Measurements from ENCODE around the gene FAM13B.

DNA sequence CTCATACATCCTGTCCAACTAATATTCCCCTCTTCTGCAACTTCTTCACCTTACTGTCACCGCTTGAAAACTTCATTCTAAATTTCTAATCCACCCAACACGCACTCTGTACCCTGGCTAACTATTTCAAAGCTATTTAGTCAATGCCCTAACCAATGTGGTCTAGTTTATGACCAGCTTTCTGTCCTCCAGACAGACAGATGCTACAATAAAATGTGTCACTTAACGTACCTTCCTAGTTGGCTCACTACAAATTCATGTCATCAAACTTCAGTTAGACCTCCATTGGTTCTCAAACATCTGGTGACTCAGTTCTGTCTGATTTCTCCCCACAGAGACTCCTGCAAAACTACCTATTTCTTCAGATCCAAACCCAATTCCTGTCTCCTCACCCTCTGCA lies 57.7 kb downstream of the FAM13B start:
- TF ChIP-seq POLR2AphosphoS5 (IDR thresholded peaks at IDR 0.05) (no peak), CTCF (IDR thresholded peaks at IDR 0.05) (no peak), POLR2A (IDR thresholded peaks at IDR 0.05) (no peak), EP300 (IDR thresholded peaks at IDR 0.05) (no peak)

Measured in sigmoid colon (tissue), 4 donors.